Measurements from ENCODE around the gene MAN1C1.

MAN1C1 gene

DNA sequence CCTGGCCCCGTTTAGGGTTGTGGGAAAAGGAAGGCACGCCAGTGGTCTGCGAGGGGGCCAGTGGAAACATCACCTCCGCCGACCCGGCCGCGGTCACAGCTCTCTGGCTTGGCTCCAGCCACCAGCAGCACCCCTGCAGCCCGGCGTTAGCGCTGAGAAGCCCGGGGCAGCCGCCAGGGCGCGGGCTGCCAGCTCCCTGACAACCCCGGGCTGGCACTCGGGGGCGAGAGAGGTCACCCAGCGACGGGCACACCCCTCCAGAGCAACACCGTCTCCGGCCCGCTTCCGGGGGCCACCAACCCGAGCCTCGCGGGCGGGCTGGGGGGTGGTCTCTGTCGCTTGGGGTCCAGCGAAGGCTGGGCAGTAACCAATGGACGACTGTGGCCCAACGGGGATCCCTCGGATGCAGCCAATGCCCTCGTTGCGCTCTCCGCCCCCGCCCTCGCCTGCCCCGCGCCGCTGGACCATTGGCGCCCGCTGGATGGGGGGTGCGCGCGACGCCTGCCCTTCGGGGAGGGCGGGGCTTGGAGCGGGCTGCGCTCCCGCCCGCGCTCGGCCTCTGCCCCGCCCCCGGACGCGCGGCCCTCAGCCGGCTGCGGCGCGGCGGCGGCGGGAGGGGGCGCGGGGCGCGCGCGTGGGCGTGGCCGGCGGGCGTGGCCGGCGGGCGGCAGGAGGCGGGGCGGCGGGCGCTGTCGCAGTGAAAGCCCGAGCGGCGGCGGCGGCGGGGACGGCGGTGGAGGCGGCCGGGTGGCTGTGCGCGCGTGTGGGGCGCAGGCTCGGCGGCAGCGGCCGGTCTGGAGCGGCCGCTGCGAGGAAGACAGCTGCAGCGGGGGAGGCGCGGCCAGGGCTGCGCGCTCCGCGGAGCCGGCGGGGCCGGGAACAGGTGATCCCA, at the start of gene MAN1C1:
Gene MAN1C1 (plus strand): TSS at position 697 of the 892 bp plus-strand sequence. CDS start 1,007 bp downstream, outside the sequence.
- peak; percentile 83 for DNase-seq

DNA sequence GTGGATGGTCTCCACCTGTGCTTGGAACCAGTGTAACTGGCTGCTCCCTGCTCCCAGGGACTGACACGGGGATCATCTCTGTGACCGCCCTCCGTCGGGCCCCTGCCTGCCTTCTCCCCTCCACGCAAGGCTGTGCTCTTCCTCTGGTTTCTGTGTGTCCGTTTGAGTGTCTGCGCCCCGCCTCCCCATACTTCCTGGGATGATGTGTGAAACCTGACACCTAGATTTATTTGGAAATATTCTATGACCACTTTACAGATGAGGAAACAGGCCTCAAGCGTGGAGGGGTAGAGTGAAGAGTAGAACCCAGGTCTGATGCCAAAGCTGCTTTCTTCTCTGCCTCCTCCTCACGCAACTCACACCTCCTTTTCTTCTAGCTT, 48.9 kb upstream of the MAN1C1 start:
- DNase-seq = no peak

DNA sequence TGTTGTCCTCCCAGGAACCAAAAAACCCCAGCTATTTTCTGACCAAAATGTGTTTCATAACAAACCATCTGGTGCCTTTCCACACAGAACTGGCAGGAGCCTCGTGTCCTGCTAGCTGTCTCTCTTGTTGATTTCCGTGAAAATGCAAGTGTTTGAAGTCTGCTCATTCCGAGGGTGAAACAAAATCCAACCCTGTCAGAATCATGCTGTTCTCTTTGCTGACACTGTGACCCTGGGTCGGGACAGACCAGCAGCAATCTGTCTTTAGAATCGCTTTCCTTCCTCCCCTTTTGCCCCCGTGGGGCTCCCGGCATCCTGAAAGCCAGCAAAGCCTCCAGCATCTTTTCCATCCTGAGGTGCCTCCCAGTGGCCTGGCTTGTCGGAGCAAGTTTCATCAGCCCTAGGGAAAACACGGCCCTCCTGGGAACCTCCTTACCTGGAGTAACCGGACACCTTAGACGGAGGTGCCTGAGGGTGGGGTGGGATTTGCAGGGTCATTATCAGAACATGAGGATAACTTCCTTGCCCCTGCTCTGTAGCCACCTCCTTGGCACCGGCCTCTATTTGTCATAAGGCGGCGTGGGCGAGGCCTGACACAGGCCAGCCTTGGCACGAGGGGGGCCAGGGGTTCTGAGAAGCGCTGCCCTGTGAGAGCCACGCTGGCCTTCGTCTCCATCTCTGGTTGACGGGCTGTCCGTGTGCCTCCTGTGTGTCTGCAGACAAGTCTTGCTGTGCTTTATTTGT, 48.3 kb upstream of the MAN1C1 start:
- DNase-seq = no peak

DNA sequence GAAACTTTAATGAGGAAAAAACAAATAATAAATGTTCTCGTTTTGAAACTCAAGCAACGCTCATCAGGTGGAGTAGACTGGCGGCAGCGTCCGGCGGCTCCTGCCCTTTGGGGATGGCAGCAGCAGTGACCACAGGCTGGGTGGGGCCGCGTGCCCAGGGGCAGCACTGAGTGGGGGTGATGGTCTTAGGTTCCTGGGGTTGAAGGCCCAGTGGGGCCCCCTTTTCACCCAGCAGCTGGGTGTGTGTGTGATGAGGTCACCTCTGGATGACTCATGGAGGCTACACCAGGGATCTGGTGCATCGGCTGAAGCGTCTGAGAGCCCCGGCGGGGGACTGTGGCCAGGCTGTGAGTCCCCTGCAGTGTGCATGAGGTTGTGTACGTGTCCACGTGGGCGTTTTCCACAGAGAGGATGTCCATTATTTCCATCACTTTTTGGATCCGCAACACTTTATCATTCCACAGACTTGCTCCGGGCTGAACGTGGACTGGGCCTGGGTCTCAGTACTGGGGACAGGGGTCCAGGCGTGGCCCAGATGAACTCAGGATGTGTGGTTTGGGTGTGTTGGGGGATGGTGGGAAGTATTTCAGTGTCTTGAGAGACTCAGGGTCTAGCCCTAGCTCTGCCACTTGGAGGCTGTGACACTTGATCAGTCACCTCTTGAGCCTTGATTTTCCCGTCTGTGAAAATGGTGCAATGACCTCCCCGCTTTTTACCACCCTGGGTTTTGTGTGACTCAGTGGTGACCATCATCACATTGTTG, 47.6 kb upstream of the MAN1C1 start:
- DNase-seq = peak; percentile 50

DNA sequence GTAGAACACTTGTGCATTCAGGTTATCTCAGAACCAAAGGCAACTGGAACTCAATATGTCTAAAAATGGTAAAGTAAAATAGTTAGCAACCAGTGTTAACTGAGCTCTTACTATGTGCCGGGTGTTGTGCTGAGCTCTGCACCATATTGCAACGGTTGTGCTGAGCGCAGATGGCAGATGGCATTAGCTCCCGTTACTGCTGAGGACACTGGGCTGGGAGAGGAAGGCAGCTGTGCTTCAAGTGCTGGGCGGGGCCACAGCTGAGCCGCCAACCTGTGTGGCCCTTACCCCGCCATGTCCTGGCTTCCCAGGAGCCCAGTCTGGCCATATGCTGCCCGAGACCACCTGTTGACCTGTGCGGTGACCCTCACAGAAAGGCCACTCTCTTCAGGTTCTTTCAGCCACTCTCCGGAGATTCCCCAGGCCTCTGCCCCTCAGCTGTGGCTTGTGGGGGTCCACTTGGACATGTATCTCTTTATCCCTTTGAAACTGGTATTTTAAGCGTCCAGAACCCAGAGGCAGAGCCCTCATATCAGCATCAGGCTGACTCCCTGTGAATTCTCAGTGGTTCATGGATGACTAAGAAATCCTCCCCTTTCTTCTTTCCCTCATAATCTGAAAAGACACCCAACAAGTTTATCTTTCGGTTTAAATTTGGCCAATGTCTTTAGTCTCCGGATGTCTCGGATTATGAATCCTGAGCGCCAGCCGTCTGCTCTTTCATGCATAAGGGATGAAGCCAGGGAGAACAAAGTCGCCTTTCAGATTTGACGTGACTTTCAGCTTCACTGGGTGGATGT, 46.8 kb upstream of the MAN1C1 start:
- no peak for DNase-seq

DNA sequence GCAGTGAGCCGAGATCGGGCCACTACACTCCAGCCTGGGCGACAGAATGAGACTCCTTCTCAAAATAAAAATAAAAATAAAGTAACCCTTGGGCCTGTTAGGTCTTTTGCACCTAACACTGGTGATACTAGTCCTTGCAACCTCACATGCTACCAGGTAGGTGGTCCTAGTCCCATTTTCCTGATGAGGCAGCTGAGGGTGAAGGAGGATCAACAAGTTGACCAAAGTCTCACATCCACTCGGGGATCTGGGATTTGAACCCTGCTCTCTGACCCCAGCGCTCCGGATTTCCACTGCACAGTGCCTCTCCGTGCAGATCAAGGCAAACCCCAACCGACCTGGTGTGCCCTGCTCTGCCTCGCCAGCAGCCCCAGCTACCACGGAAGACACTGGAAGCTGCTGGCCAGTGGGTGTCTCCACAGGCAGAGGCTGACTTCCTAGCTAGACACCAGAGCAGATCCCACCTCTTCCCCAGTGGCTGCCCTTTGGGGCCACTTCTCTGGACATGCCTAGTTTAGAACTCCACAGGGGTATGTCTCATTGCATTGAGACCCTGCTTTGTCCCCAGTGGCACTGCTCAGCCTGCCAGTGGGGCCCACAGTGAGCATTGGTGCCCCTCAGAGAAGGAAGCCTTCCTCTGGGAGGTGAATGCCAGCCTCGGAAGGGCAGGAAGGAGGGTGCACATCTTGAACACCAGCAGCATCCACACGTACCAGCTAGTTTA, 45.6 kb upstream of the MAN1C1 start:
- DNase-seq = no peak

DNA sequence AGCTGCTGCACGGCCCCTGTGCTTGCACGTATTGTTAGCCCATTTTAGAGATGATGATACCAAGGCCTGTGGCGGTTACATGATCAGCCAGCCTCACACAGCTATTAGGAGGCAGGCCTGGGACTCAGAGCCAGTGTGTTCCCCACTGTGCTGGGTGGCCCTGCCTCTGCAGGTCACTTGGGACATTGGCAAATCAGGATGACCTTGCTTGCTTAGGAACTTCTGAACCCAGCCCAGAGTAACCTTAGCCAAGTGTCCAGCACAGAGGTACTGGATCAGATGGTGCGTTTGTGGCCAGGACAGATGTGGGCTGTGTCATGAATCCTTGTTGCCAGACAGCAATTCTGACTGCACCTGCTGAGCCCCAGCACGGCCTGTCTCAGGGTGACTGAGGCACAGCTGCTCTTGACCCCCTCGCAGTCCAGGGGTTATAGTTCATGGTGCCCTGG, 45.0 kb upstream of the MAN1C1 start:
- DNase-seq = no peak

DNA sequence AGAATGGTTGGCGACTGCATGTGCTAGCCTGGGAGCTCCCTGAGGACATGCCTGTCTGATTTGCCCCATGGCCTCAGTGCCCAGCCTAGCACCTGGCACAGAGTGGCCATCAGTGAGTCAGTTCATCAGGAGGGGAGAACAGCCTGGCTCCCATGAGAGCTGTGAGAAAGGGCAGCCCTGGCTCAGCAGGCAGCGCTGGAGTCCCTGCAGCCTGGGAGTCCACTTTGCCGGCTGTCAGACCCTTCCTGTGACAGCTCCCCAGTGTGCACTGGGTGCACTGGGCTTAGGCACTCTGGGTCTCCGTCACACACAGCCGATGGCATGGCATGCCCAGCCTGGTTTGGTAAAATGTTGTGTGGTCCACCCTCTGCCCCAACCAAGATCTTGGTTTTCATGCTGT, 44.5 kb upstream of the MAN1C1 start:
- no peak for DNase-seq

DNA sequence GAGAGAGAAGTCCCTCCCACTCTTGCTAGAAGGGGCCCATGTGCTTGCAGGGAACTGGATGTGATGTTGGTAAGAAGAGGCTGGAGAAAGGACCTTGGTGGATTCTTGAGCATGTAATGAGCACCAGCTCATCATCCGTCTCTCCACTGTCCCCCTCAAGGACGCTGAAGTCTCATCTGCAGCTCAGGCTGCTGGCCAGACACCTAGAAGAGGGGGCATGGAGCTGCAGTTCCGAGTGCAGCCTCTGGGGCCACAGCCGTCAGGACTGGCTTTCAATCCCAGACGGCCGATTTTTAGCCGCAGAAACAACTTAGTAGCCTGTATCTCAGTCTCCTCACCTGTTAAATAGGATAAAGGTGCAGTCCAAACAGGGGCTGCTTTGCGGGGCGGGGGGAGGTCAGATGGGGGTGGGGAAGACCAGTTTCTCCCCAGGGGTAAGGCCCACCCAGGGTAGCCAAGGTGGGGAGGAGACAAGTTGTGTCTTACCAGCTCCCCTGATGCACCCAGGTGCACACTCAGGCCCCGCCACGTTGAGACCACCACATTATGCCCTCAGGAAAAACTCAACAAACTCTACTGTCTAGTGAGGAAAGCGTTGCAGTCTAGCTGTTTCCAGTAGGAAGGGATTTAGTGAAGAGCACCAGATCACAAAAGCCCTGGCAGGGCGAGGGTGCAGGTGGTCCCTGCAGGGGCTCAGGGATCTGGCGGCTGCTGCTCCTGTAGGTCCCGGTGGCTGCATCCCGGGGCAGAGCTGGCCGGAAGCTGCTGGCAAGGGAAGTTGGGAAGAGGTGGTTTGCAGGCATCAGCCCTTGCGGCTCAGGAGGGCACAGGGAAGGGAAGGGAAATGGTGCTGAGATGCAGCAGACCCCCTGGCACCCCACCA, 43.6 kb upstream of the MAN1C1 start:
- peak; percentile 58 for DNase-seq

DNA sequence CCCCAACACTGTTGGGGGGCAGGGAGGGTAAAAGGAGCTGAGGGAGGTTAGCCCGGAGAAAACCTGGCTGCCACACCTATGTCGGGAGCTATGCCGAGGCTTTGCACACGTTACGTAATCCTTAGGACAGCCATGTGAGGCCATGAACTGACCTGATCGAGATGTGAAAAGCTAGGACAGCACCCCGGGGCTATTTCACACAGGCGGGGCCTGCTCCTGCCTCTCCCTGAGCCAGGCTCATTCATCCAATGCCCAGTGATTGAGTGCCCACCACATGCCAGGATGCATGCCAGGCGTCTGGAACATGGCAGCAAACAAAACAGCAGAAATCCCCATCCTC, 43.0 kb upstream of the MAN1C1 start:
- no peak for DNase-seq

DNA sequence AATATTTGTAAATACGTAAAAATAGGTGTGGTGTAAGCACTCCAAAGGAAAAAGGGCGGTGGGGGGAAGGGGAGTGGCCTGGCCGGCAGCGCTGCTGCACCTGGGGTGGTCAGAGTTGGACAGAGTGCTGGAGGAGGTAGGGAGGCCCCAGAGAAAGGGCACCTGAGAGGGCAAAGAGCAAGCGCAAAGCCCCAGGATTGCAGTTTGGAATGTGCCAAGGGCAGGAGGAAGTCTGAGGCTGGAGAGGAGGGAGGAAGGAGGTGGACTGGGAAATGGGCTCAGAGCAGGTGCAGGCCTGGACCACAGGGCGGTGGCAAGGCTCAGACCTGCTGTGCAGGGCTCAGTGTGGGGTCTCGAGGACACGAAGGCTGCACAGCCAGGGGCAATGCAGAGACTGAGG, 42.6 kb upstream of the MAN1C1 start:
- no peak for DNase-seq

DNA sequence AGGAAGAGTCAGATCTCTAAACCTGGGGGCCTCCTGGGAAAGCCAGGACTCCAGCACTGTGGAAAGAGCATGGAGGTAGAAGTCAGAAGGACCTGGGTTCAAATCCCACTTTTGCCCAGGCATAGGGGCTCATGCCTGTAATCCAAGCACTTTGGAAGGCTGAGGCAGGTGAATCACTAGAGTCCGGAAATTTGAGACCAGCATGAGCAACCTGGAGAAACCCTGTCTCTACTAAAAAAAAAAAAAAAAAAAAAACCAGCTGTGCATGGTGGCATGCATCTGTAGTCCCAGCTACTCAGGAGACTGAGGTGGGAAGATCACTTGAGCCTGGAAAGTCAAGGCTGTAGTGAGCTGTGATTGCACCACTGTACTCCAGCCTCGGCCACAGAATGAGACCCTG, 41.4 kb upstream of the MAN1C1 start:
- no peak for DNase-seq

DNA sequence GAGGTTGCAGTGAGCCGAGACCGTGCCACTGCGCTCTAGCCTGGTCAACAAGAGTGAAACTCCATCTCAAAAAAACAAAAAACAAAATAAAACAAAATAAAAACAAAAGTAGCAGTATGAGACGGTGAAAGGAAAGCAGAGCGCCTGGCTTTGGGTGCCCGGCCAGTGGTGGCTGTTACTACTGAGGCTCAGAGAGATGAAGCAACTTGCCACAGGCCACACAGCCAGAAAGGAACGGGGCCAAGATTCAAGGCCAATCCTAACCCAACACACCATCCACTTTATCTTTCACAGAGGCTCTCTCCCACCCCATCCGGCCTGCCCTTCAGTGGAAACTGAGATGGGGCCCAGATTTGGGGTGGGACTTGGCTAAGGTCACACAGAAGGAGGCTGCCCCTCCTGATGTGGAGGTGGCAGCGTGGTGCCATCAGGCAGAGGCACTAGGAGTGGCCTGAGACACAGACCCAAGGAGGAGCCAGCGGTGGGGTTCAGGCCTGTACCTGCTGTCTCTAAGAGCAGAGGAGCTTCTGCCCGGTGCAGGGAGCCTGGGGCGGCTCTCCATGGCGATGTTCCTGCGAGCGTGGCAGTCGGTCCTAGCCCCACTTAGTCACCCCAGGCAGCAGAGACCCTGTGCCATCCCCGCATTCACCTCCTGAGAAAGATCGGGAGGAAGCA, 40.0 kb upstream of the MAN1C1 start:
- no peak for DNase-seq

DNA sequence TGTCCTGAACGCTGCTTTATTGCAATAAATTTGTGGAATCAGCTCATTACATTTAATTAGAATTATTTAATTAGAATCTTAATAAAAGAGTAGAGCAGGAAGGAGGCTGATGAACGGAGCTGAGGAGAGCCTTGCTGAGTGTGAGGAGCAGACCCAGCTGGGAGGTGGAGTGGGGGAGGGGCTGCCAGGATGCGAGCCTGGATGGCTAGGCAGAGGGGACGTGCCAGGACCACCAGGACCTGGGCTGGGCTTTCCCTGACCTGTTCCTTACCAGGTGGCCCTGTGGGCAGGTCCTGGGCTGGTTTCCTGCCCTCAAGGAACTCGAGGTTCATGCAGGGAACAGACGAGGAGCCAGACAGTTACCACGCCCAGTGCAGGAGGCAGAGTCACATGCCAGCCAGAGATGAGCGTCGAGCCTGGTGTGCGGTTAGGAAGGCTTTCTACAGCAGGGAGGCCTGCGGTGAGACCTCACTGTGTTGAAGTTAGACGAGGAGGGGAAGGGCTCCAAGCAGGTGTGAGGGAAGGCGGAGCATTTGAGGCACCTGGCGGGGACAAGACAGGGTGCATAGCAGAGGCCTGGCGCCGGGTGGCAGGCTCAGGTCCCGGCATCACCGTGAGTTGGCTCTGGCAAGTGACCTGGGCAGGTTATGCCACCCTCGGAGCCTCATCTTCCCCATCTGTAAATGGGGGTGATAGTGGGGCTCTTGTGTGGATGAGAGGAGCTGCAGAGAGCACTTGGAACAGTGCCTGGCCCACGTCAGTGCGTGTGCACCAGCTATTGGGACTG, 39.3 kb upstream of the MAN1C1 start:
- no peak for DNase-seq

DNA sequence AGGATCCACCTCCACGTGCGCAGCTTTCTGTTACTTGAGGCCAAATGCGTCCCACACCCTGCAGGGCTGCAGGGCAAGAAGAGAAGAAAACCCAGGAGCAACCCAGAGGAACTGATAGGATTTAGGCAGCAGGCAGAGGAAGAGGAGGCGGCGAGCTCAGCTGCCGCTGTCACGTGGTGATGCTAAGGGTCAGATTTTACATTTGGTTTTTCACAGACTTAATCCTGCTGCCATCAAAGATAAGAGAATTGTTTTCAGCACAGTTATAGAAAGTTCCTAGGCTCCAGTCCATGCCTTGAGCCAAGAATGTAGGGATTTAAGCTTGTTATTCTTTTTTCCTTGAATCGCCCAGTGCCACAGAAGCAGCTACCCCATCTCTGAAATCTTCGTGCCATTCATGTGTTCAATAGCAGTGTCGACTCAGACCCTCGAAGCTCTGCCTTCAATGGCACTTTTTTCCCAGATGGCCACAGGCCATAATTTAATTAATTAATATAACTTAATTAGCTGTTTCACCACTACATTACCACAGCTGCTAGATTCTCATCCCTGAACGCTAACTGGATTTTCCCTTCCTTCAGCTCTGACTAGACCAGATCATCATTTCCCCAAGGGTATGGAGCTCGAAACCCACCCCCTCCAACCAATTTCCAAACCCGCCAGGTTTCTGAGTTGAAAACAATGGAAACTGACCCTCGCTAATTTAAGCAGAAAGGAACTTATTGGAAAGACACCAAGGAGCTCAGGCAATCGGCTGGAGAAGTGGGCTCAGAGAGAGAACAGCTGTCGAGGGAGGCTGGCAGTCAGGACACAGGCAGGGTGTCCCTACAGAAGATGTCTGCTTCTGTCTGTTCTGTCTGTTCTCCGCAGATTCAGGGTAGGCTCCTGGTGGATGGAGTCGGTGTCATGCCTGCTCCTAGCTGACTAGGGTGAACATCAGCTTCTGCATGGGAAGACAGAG, 37.0 kb upstream of the MAN1C1 start:
- no peak for DNase-seq

DNA sequence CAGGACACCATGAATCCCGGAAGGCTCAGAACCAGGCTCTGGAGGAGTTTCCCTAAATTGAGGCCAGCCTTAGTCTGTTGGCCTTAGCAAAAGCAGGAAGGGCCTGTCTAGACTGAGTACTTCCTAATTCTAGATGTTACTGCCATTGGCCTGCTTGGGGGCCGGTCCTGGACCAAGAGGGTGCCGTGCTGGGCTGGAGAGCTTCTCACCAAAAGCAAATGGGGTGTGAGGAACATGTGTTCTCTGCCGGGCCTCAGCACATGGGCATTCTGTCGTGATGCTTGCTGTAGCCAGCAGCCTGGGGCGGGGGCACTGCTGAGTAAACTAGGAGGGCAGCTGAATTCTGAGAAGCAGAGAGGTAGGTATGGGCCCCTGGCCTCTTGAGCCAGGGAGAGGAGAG, 35.7 kb upstream of the MAN1C1 start:
- no peak for DNase-seq

DNA sequence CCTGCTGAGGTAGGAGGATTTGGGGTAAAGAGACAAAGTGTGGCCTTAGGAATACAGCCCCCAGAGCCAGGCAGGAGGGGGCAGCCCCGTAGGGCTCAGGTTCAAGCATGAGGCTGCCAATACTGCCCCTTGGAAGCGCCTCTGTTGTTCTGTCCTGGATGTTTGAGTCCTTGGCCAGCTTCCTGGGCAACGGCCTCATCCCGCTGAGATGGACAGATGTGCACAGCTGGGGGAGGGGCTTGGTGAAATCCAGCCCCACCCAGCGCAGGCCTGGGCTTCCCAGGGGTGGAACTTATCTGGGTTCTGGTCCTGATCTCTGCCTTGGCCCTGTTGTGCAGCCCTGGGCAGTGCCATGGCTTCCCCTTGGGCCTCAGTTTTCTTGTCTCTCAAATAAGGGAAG, 34.8 kb upstream of the MAN1C1 start:
- DNase-seq = no peak

Measured in activated CD8-positive, alpha-beta memory T cell treated with anti-CD3 and anti-CD28 coated beads, Interleukin-2, amount 50 U/mL, for 4 hours (primary cell).